GM18519 (cell line): Measurements from ENCODE around the gene NME8.

Experiments
- ATAC-seq: cut with Tn5 transposase; IDR thresholded peaks from one replicate; pipeline ENCODE4 v1.9.1; 2021; ENCODE audit warnings: mild to moderate bottlenecking, moderate library complexity; ENCODE audit not compliant: unreplicated experiment, low FRiP score

Gene NME8

GRCh38 chr7:37930226-37930948, 82.0 kb downstream of the NME8 start:
- no peak for ATAC-seq

DNA sequence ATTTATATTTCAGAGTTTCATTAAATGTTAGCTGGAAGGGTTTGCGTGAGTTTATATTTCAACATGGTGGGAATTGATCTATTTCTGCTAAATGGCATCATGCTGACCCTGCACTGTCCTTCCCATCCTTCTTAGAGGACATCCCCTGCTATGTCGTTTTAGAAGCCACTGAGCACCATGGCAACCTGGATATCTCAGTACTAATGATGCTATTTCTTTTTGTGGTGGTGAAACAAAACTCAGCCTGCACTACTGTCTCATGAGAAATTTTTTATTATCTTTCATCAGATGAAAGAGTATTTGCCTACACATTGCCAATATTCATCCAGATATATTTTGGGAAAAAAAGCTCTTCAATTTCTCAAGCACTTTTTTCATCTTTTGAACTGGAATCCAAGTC, 84.1 kb downstream of the NME8 start:
- ATAC-seq: no peak

GRCh38 chr7:37933018-37933566, 84.7 kb downstream of the NME8 start:
- ATAC-seq: no peak

GRCh38 chr7:37942934-37943610, 94.7 kb downstream of the NME8 start:
- ATAC-seq: no peak

DNA sequence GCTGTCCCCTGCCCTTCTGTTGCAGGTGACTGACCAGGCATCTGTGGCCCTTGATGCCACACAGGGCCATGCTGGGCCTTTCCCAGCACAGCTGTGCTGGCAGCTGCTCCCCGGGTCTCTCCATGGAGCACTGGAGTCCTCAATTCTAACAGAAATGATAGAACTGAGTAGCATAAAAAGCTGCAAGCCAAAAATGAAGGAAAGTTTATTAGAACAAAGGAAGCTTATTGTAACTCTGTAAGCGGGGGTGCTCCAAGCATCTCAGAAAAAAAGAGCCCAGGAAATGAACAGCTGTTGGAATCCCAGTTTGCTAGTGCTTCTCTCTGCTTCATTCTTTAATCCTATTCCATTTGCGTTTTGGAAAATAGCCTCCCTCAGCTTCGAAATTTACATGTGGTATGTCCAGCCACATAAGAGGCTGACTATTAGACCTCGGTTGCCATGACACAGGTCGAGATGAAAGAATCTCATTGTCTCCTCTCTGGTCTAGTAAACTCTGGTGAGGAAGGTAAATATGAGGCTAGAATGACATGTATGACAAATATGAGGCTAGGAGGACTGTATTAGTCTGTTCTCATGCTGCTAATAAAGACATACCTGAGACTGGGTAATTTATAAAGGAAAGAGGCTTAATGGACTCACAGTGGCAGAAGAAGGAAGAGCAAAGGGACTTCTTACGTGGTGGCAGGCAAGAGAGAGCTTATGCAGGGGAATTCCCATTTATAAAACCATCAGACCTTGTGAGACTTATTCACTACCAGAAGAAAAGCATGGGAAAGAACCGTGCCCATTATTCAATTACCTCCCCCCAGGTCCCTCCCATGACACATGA, 95.7 kb downstream of the NME8 start:
- ATAC-seq: no peak

DNA sequence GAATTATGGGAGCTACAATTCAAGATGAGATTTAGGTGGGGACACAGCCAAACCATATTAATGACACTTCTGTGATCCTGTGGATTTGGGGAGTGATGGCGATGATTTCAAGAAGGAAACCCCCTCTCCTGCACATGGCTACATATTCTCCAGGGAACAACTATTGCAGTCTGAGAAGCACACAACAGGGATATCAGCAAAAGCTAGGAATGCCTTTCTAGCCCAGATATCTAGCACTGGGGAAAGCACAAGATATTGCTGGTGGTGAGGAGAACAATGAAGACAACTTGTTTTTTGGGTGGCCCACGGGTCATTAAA, 96.3 kb downstream of the NME8 start:
- no peak for ATAC-seq

- ATAC-seq: no peak
Measured at GRCh38 chr7:37945336-37945735, 96.9 kb downstream of the NME8 start.

- no peak for ATAC-seq
Measured at GRCh38 chr7:37947138-37947940, 98.9 kb downstream of the NME8 start.

- no peak for ATAC-seq
Measured at GRCh38 chr7:37947941-37948210, 99.5 kb downstream of the NME8 start.
